Left colon (tissue), 2 donors: ENCODE data around the gene CAMSAP1. TPM values are rescaled to one million over a fixed set of nuclear protein-coding genes. Genes with fewer than 3 reads are reported as not detected.

ENCODE experiments used
- ATAC-seq: fragments of 200-7000 bp; cut with Tn5 transposase; one replicate; pipeline ENCODE4 v1.9.1; 2020; ENCODE audit warnings: mild to moderate bottlenecking, moderate library complexity
- DNase-seq, 2 donors: peaks; one replicate each; pipeline ENCODE4 v3.0.0-alpha.2; 2020
- intact Hi-C, 2 donors: fragments of 100-400 bp; cut with DNase I in 1 of 2; cut with micrococcal nuclease in 1 of 2; formaldehyde crosslinking; loops; one replicate each; pipeline versions ENCODE4 v1.11.2 to v1.14.0; 2022; cut with DNase I, micrococcal nuclease
- total RNA-seq, 2 donors: library from RNA; stranded (reverse); fragmentation: NEBNext Ultra II Directional; extraction: Animal tissue kit (Norgen Biotek cat#: 25700); gene quantifications; one replicate each; pipeline ENCODE4 v1.2.1, GENCODE V29; 2021
- donor health status: DM: no; HTN: no; CAD: no.
- donor health status: DM: yes; HTN: yes; CAD: no.

Gene CAMSAP1
- total RNA-seq, 2 donors from 2014 or later = 13.4 to 17.6 TPM

- ATAC-seq = no peak
- intact Hi-C loops = no loop called here
- no peak for DNase-seq
These were observed 145.5 kb downstream of the CAMSAP1 start for GRCh38 chr9:135761845-135762168.

- intact Hi-C loops = no loop called here
- DNase-seq (no peak), ATAC-seq (no peak)
These were observed 146.0 kb downstream of the CAMSAP1 start for GRCh38 chr9:135761150-135761844.

- DNase-seq (no peak), ATAC-seq (no peak)
- intact Hi-C loops = no loop called here
These were observed 146.9 kb downstream of the CAMSAP1 start for GRCh38 chr9:135760465-135760864.

GRCh38 chr9:135759676-135760300, 147.6 kb downstream of the CAMSAP1 start:
- ATAC-seq = no peak
- intact Hi-C loops = no loop called here
- DNase-seq = no peak

GRCh38 chr9:135758870-135759269, 148.5 kb downstream of the CAMSAP1 start:
- DNase-seq (no peak), ATAC-seq (no peak)
- intact Hi-C loops = no loop called here

Other genes starting within 250 kb of the CAMSAP1 start
- not detected for gene LCN9, start 244.2 kb downstream of the CAMSAP1 start, total RNA-seq
- not detected for gene SOHLH1, start 208.1 kb downstream of the CAMSAP1 start, total RNA-seq
- gene KCNT1, start 205.4 kb downstream of the CAMSAP1 start, total RNA-seq = under 1 TPM in 1 of 2 donors, not detected in 1; 0.34 TPM
- 10 to 100 TPM; 63.0 to 64.8 TPM for gene UBAC1, start 53.8 kb upstream of the CAMSAP1 start, total RNA-seq
- 10 to 100 TPM; 16.0 to 25.2 TPM for gene NACC2, start 187.7 kb upstream of the CAMSAP1 start, total RNA-seq
- 10 to 100 TPM; 51.0 to 59.3 TPM for gene TMEM250, start 211.3 kb upstream of the CAMSAP1 start, total RNA-seq